Measurements from ENCODE around the gene RPS6KA2.

RPS6KA2 gene

GRCh38 chr6:166448432-166448831, 178.6 kb downstream of the RPS6KA2 start:
- no peak for DNase-seq (ENCODE audit: low read depth)

DNA sequence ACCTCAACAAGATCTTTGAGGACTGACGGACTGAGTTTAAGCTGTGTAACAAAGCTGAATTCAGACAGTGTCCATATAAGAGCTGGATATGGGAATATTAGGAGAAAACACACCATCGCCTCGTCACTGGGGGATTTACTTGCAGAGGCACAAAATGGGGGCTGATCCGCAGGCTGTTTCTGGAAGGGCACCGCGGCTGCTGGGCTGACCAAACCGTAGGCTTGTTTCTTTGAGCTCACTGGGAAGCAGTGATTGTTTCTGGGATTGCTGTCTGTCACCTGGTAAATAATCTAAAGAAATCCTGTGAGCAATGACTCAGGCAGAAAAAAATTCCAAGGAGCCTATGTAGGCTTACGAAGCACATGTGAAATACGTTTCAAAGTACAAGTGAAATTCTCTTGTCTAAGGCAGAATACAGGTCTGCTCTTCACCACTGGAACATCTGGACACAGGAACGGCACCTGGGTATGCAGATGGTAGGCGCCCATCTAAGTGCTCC, 180.4 kb downstream of the RPS6KA2 start:
- DNase-seq (ENCODE audit: low read depth) = no peak

DNA sequence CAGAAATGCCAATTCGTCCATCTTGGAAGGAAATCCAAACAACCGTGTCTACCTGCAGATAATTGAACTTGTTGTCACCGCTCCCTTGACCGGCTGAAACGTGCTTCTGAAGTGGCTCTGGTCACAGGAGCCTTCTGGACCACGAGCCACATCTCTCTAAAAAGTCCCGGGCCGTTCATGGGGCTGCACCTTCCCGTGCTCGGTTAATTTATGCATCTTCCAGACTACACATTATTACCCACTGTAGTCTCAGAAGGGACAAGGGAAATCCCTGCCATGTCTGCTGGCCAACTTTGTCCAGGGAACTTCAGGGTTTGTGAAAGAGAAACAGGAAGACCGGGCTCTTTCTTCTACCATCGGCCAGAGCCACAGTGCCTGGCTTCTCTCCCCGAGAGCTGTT, 180.9 kb downstream of the RPS6KA2 start:
- DNase-seq (ENCODE audit: low read depth) = no peak

- DNase-seq (ENCODE audit: low read depth) = no peak
Measured at GRCh38 chr6:166444446-166444845, 182.6 kb downstream of the RPS6KA2 start.

- DNase-seq (ENCODE audit: low read depth) = no peak
Measured at GRCh38 chr6:166443166-166443565, 183.9 kb downstream of the RPS6KA2 start.

GRCh38 chr6:166442131-166442685, 184.8 kb downstream of the RPS6KA2 start:
- no peak for DNase-seq (ENCODE audit: low read depth)

- no peak for DNase-seq (ENCODE audit: low read depth)
Measured at GRCh38 chr6:166441325-166442078, 185.5 kb downstream of the RPS6KA2 start.

GRCh38 chr6:166440729-166441128, 186.3 kb downstream of the RPS6KA2 start:
- no peak for DNase-seq (ENCODE audit: low read depth)

DNA sequence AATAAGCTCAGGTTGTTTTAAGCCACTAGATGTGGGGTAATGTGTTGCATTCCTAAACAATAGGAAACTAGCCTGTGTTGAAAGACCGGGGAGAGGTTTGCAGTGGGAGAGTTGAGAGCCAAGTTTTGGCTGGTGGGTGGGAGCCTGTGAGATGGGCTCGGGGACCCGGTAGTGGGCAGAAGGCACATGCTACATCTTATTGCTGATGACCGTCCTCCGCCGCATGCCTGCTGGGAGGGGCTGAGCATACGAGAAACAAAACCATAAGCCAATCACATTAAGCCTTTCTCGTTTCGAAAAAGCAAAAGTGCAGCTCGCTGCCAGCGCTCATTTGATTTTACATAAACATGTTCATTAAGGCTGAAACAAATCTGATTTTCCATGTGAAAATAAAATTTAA, 186.9 kb downstream of the RPS6KA2 start:
- DNase-seq (ENCODE audit: low read depth) = no peak

GRCh38 chr6:166439366-166440091, 187.5 kb downstream of the RPS6KA2 start:
- DNase-seq (ENCODE audit: low read depth) = no peak

GRCh38 chr6:166438211-166438861, 188.7 kb downstream of the RPS6KA2 start:
- DNase-seq (ENCODE audit: low read depth) = no peak

DNA sequence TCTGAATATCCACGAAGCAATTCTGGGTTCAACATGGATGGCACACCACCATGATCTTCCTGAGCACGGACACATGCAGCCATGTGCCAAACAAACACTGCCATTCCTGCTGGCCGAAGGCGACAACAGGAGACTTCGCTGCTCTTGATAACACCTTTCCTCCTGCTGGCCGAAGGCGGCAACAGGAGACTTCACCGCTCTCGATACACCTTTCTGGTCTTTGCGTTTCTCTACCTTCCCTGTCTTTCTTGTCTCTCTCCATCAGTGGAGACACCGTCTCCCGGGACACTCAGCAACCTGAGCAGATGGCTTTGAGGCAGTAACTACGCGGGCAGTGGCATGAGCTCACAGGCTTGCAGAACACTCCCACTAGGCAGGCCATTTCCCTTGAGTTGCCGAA, 189.4 kb downstream of the RPS6KA2 start:
- no peak for DNase-seq (ENCODE audit: low read depth)

- DNase-seq (ENCODE audit: low read depth) = no peak
Measured at GRCh38 chr6:166436195-166437139, 190.6 kb downstream of the RPS6KA2 start.

DNA sequence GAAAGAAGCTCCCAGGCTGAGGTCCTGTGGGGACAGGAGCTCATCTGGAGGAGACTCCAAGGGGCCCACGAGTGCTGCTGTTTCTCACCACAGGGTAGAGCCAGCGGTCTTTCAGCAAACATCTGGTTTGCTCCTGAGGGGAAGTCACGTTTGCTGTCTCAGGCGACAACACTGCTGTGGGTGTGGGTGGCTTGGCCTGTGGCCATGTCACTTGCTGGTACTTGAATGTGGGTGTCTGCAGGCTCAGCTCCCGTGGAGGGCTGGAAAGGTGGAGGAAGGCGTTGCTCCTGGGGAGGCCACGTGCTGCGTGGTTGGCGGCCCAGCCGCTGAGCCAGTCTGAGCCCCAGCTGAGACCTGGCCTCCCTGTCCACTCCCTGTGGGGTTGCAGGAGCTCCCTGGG, 191.5 kb downstream of the RPS6KA2 start:
- no peak for DNase-seq (ENCODE audit: low read depth)

DNA sequence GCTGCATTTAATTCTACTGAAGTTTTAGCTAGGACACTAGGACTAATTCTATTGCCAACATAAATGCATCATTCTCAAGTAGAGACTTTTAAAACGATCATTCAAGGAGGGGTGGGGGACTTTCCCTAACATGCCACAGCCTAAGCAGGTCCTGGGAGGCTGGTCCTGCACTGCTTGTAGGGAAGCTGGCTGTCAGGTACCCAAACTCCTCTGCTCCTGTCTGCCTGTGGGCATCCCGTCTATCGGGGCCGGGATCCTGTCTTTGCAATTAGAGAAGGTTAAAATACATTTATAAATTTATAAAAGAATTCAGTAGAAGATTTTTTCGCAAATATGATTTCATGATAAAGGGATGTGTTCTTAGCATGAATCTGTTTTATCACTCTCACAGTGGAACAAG, 192.7 kb downstream of the RPS6KA2 start:
- no peak for DNase-seq (ENCODE audit: low read depth)

DNA sequence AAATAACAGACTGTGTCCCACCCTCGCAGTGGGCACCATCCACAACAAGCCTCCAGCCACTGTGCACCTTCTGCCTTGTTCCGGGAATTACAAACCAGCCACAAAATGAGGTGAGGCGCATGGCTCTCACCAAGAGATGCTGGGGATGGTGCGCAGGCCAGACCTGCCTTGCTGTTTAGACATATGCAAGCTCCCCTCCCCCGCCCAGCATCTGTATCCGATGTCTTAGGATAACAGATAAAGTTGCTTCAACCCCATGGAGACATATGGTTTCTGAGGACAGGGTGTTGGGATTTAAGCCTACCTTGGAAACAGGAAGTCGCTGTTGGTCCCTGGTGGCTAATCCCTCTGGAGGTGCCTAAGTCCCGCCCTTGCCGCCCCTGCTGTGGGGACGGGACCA, 194.0 kb downstream of the RPS6KA2 start:
- no peak for DNase-seq (ENCODE audit: low read depth)

DNA sequence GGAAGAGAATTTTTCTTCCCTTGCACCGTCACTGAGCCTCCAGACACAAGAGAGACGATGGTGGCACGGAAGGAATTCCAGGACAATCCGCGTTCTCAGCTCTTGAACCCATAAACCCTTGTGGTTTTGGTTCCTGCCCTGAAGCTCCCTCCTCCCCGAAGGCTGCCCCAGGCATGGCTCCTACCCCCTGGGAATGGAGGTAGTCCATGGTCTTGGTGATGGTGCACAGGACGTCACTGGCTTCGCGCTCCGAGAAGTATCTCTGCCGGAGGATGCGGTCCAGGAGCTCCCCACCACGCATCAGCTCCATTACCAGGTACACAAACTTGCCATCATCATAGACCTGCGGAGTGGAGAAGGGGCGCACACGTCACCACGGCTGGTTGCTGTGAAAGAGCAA, 196.8 kb downstream of the RPS6KA2 start:
- DNase-seq (ENCODE audit: low read depth) = no peak

GRCh38 chr6:166424431-166424830, 202.6 kb downstream of the RPS6KA2 start:
- no peak for DNase-seq (ENCODE audit: low read depth)

GRCh38 chr6:166423781-166424180, 203.3 kb downstream of the RPS6KA2 start:
- DNase-seq (ENCODE audit: low read depth) = no peak

- DNase-seq (ENCODE audit: low read depth) = no peak
Measured at GRCh38 chr6:166423051-166423745, 203.9 kb downstream of the RPS6KA2 start.
